Mesothelial cell of epicardium (in vitro differentiated cells): Measurements from ENCODE around the gene RBMS3. TPM values are rescaled to one million over a fixed set of nuclear protein-coding genes. Genes with fewer than 3 reads are reported as not detected.

Source experiments
- DNase-seq, 2 experiments: peaks; one replicate each; pipeline ENCODE4 v3.0.0; 2021; ENCODE audit warnings: low spot score in 2 of 2; ENCODE audit not compliant: unreplicated experiment in 2 of 2
- H3K27ac Mint-ChIP-seq: 2 replicates; pipeline ENCODE4 v1.8.0; 2021; ENCODE audit warnings: mixed read lengths
- H3K27me3 Mint-ChIP-seq: 2 replicates; pipeline ENCODE4 v1.8.0; 2021; ENCODE audit warnings: low read depth, mixed read lengths
- H3K36me3 Mint-ChIP-seq: 2 replicates; pipeline ENCODE4 v1.8.0; 2021; ENCODE audit warnings: mixed read lengths
- H3K4me1 Mint-ChIP-seq: 2 replicates; pipeline ENCODE4 v1.8.0; 2021; ENCODE audit warnings: mixed read lengths
- H3K4me3 Mint-ChIP-seq: 2 replicates; pipeline ENCODE4 v1.8.0; 2021; ENCODE audit warnings: mild to moderate bottlenecking, moderate library complexity, mixed read lengths
- H3K9me3 Mint-ChIP-seq: 2 replicates; pipeline ENCODE4 v1.8.0; 2021; ENCODE audit warnings: mixed read lengths
- CTCF ChIP-seq: fragments of 200-600 bp; sonication (generic); IDR thresholded peaks from one replicate; pipeline ENCODE4 v1.5.0; 2021; ENCODE audit warnings: antibody characterized with exemption; ENCODE audit not compliant: unreplicated experiment
- total RNA-seq: library from RNA; stranded (reverse); gene quantifications from 3 replicates; pipeline ENCODE4 v1.2.1, GENCODE V29; 2021

Gene RBMS3
- total RNA-seq, 1 donor from 2014 or later: 42.5 TPM

DNA sequence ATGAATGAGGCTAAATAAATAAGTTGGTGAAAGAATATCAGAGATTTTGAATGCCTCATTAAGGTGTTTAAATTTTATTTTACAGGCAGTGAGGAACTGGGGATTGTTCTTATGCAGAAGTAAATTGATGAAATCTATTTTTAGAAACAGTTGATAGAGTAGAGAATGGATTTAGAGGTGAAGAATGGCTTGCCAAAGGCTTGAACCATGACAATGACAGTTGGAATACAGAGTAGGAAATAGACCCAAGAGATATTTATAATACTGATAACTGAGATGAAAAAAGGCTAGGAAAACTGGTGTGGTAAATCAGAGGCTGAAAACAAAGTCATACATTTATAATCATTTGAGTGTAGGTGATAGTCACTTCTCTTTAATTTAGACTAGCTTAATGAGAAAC, 39.0 kb upstream of the RBMS3 start:
- Mint-ChIP-seq H3K4me1 (peaks cover 2% of the 10 kb centered on the region), H3K27me3 (no peaks in the 10 kb centered on the region), H3K4me3 (no peak overlapping the region), H3K36me3 (peaks cover 1% of the 10 kb centered on the region), H3K27ac (no peak overlapping the region), H3K9me3 (peaks cover 14% of the 10 kb centered on the region)
- TF ChIP-seq CTCF: no peak
- DNase-seq: no peak

- no peak for DNase-seq
- Mint-ChIP-seq H3K4me3 (no peak overlapping the region), H3K27me3 (no peaks in the 10 kb centered on the region), H3K4me1 (peaks cover 2% of the 10 kb centered on the region), H3K9me3 (peaks cover 14% of the 10 kb centered on the region), H3K27ac (no peak overlapping the region), H3K36me3 (peaks cover 1% of the 10 kb centered on the region)
- no peak for TF ChIP-seq CTCF
These were observed 38.6 kb upstream of the RBMS3 start for GRCh38 chr3:29242296-29242695.

GRCh38 chr3:29245441-29245840, 35.4 kb upstream of the RBMS3 start:
- no peak for DNase-seq
- H3K4me1 Mint-ChIP-seq: no peaks in the 10 kb centered on the region
- no peak overlapping the region for H3K27ac Mint-ChIP-seq
- no peak for TF ChIP-seq CTCF
- H3K4me3 Mint-ChIP-seq: no peak overlapping the region
- peaks cover 11% of the 10 kb centered on the region for H3K9me3 Mint-ChIP-seq
- peaks cover 1% of the 10 kb centered on the region for H3K36me3 Mint-ChIP-seq
- no peaks in the 10 kb centered on the region for H3K27me3 Mint-ChIP-seq

DNA sequence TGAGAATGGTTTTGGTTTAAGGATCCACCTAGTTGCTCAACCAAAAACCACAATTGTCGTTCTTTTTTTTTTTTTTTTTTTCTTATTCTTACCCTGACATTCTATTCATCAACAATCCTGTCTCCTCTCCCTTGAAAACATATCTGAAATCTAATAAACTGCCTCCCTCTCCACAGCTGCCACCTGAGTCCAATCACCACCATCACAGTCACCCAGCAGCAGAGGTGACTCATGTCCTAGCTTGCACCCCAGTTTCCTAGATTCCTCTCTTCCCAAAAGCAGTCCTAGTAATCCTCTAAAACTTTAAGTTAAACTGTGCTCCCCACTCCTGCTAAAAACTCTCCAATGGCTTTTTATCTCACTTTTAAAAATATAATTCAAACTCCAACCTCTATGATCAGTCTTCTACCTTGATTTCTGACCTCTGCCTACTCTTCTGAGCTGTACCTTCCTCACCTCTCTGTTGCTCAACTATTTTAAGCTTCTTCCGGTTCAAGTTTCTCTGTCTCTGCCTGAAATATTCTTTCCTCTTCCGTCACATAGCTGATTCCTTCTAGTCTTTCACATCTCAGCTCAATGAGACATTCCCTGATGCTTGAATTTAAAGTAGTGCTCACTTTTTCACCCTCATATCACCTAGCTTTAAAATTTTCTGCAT, 33.7 kb upstream of the RBMS3 start:
- H3K27me3 Mint-ChIP-seq: no peaks in the 10 kb centered on the region
- no peak for DNase-seq
- H3K9me3 Mint-ChIP-seq: no peaks in the 10 kb centered on the region
- H3K4me3 Mint-ChIP-seq: no peak overlapping the region
- no peak overlapping the region for H3K27ac Mint-ChIP-seq
- no peaks in the 10 kb centered on the region for H3K4me1 Mint-ChIP-seq
- TF ChIP-seq CTCF: no peak
- H3K36me3 Mint-ChIP-seq: no peaks in the 10 kb centered on the region

DNA sequence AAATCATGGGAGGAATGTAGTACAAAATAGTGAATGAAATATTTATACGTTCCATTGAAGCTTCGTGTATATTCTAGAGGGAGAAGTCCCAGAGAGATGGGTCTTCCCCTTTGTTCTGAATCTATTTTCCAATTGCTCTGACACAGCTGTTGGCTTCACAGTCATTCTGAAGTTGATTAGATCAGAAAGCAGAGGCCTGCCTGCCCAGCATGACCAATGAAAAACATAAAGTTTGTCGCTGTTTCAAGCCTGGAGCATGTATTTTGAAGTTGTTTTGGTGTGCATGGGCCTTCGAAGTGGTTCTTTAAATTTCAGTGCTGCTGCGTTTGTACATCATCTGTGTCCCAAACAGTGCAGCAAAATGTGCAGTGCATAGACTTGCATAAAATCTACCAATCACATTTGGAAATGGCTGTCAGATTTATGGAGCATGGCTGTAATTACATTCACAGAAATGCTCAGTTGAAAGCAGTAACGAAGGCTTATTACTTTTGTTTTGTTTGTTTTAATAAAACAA, 31.0 kb upstream of the RBMS3 start:
- DNase-seq: no peak
- no peak for TF ChIP-seq CTCF
- Mint-ChIP-seq H3K9me3 (no peaks in the 10 kb centered on the region), H3K27me3 (no peaks in the 10 kb centered on the region), H3K27ac (no peak overlapping the region), H3K4me1 (peaks cover 6% of the 10 kb centered on the region), H3K36me3 (no peaks in the 10 kb centered on the region), H3K4me3 (no peak overlapping the region)
